GM12892 (cell line): Measurements from ENCODE around the gene APOBEC3B.

Experiments
- POLR2A ChIP-seq: IDR thresholded peaks from 2 replicates; pipeline ENCODE4 v1.6.1; 2011; ENCODE audit warnings: low read depth, low read length, control low read depth
- TAF1 ChIP-seq: IDR thresholded peaks from 2 replicates; pipeline ENCODE4 v1.6.1; 2011; ENCODE audit warnings: low read depth, mild to moderate bottlenecking, control low read depth, low read length, borderline replicate concordance

- TF ChIP-seq POLR2A (no peak), TAF1 (no peak)
Measured at GRCh38 chr22:38970551-38970950, 11.6 kb upstream of the APOBEC3B start.
